K562 (cell line): ENCODE measurements around the gene POMGNT1. TPM values are rescaled to one million over a fixed set of nuclear protein-coding genes. Genes with fewer than 3 reads are reported as not detected.

ENCODE experiments used
- ATAC-seq: fragments of 200-7000 bp; cut with Tn5 transposase; 3 replicates; pipeline ENCODE4 v1.9.1; 2020; ENCODE audit warnings: moderate library complexity
- BruUV-seq: library from RNA; stranded (reverse); fragments of 400-500 nt; replicated peaks from 2 replicates; lab custom pipeline; 2021; lab: Mats Ljungman, UMichigan
- CTCF ChIA-PET: fragments of 300-600 bp; formaldehyde crosslinking; extraction: SDS; loops from one replicate; lab custom pipeline; 2021; ENCODE audit warnings: low intra/inter-chr PET ratio; lab: Yijun Ruan, JAX
- POLR2A ChIA-PET: fragments of 300-600, 350-650 bp; sonication (Branson Sonifier 250); formaldehyde crosslinking; extraction: SDS; loops from one replicate; lab custom pipeline; 2021; ENCODE audit warnings: antibody characterized with exemption, inconsistent platforms; lab: Yijun Ruan, JAX
- DNase-seq, 4 experiments: peaks; one replicate each; pipeline versions ENCODE4 v3.0.0 to v3.0.0-alpha.2; 2011 to 2018; ENCODE audit warnings: low spot score in 3 of 4, mixed read lengths in 3 of 4; ENCODE audit errors: extremely low read depth in 1 of 4
- FAIRE-seq: peaks from 2 replicates; lab custom pipeline; 2011; peaks lifted over from hg19 to GRCh38; lab: Jason Lieb, UNC
- H2AFZ ChIP-seq: 2 replicates; pipeline ENCODE4 v1.6.0; 2011; ENCODE audit warnings: low read depth, low read length, control low read depth, inconsistent platforms
- H3K27ac ChIP-seq: fragments of 200-600 bp; 3 replicates; pipeline ENCODE4 v1.8.0; 2011; ENCODE audit warnings: low read depth, mild to moderate bottlenecking, control low read depth, inconsistent platforms, low read length, moderate library complexity, mixed read lengths; ENCODE audit errors: extremely low read depth
- H3K27me3 ChIP-seq, 2 experiments: fragments of 300-600 bp in 1 of 2; 2 replicates in 1 of 2; 3 replicates in 1 of 2; pipeline versions ENCODE4 v1.6.0 to v1.8.0; 2011; ENCODE audit warnings: inconsistent platforms in 2 of 2, low read length in 2 of 2, mild to moderate bottlenecking in 1 of 2, mixed read lengths in 1 of 2, moderate library complexity in 1 of 2; ENCODE audit not compliant: control insufficient read depth in 2 of 2, insufficient read depth in 2 of 2
- H3K36me3 ChIP-seq: fragments of 300-600 bp; 3 replicates; pipeline ENCODE4 v1.8.0; 2011; ENCODE audit warnings: mild to moderate bottlenecking, low read length, inconsistent platforms; ENCODE audit not compliant: control insufficient read depth, insufficient read depth
- H3K4me1 ChIP-seq, 2 experiments: fragments of 200-600 bp in 1 of 2; replicated peaks in 1 of 2; 2 replicates in 1 of 2; 3 replicates in 1 of 2; pipeline versions ENCODE4 v1.5.1 to v1.8.0; 2011; ENCODE audit warnings: inconsistent platforms in 2 of 2, low read length in 2 of 2, mild to moderate bottlenecking in 1 of 2, mixed read lengths in 1 of 2, moderate library complexity in 1 of 2; ENCODE audit not compliant: control insufficient read depth in 2 of 2, insufficient read depth in 2 of 2
- H3K4me2 ChIP-seq: 2 replicates; pipeline ENCODE4 v1.6.1; 2011; ENCODE audit warnings: low read length, control low read depth, inconsistent platforms, mixed read lengths; ENCODE audit not compliant: insufficient read depth
- H3K4me3 ChIP-seq: fragments of 200-600 bp; sonication (generic), shearing (Covaris generic); 2 replicates; pipeline ENCODE4 v1.5.1; 2016; ENCODE audit warnings: control low read depth, inconsistent platforms
- H3K79me2 ChIP-seq: fragments of 200-600 bp; 3 replicates; pipeline ENCODE4 v1.8.0; 2011; ENCODE audit warnings: low read length, inconsistent platforms; ENCODE audit not compliant: control insufficient read depth, insufficient read depth
- H3K9ac ChIP-seq, 2 experiments: 2 replicates each; pipeline versions ENCODE4 v1.6.0 to v1.6.1; 2011; ENCODE audit warnings: low read depth in 2 of 2, low read length in 2 of 2, control low read depth in 1 of 2, inconsistent platforms in 1 of 2, mild to moderate bottlenecking in 1 of 2, mixed read lengths in 1 of 2; ENCODE audit not compliant: insufficient read depth in 1 of 2
- H3K9me1 ChIP-seq: one replicate; pipeline ENCODE4 v1.6.0; 2011; ENCODE audit warnings: inconsistent platforms, mild to moderate bottlenecking, low read length, moderate library complexity; ENCODE audit not compliant: control insufficient read depth, insufficient read depth
- H3K9me3 ChIP-seq: replicated peaks from 2 replicates; pipeline ENCODE4 v1.5.1; 2011; ENCODE audit warnings: low read depth, low read length, inconsistent platforms; ENCODE audit not compliant: control insufficient read depth, insufficient read depth
- H4K20me1 ChIP-seq: replicated peaks from 2 replicates; pipeline ENCODE4 v1.6.1; 2011; ENCODE audit warnings: low read length, inconsistent platforms, mixed read lengths; ENCODE audit not compliant: control insufficient read depth, insufficient read depth
- CBFB ChIP-seq: sonication (generic); formaldehyde crosslinking; IDR thresholded peaks from 2 replicates; pipeline ENCODE4 v1.4.0; 2020; ENCODE audit warnings: mild to moderate bottlenecking, missing genetic modification reagents
- CREM ChIP-seq: IDR thresholded peaks from 2 replicates; pipeline ENCODE4 v1.6.1; 2014; ENCODE audit warnings: antibody characterized with exemption, low read depth
- FOXK2 ChIP-seq, 2 experiments: fragments of 450-650 bp; IDR thresholded peaks in 1 of 2; conservative IDR thresholded peaks in 1 of 2; 2 replicates each; pipeline ENCODE4 v1.6.1; 2016; ENCODE audit warnings: low read depth in 2 of 2, mild to moderate bottlenecking in 1 of 2
- JUND ChIP-seq, 2 experiments: IDR thresholded peaks; 2 replicates in 1 of 2; 3 replicates in 1 of 2; pipeline ENCODE4 v1.6.1; 2011; ENCODE audit warnings: borderline replicate concordance in 2 of 2, low read depth in 2 of 2, low read length in 2 of 2, improper control_type of control experiment in 1 of 2, missing biosample characterization in 1 of 2, missing genetic modification characterization in 1 of 2, missing genetic modification reagents in 1 of 2
- L3MBTL2 ChIP-seq: fragments of 450-650 bp; IDR thresholded peaks from 2 replicates; pipeline ENCODE4 v1.6.1; 2016; ENCODE audit warnings: mild to moderate bottlenecking, moderate library complexity
- NELFE ChIP-seq: IDR thresholded peaks from 2 replicates; pipeline ENCODE4 v1.6.1; 2011; ENCODE audit warnings: mild to moderate bottlenecking; ENCODE audit not compliant: insufficient read depth, insufficient read length
- PURB ChIP-seq: sonication (generic); formaldehyde crosslinking; IDR thresholded peaks from 2 replicates; pipeline ENCODE4 v1.9.0; 2021; ENCODE audit warnings: low read depth, mild to moderate bottlenecking, missing genetic modification reagents
- SIN3A ChIP-seq, 2 experiments: fragments of 150-350 bp in 1 of 2; IDR thresholded peaks; 2 replicates each; pipeline ENCODE4 v1.6.1; 2011 to 2016; ENCODE audit warnings: borderline replicate concordance in 2 of 2, low read depth in 2 of 2, low read length in 2 of 2, mild to moderate bottlenecking in 2 of 2, moderate library complexity in 2 of 2; ENCODE audit not compliant: control insufficient read depth in 1 of 2
- SMARCA5 ChIP-seq: fragments of 450-650 bp; IDR thresholded peaks from 2 replicates; pipeline ENCODE4 v1.6.1; 2016
- TRIM24 ChIP-seq, 2 experiments: fragments of 450-650 bp; IDR thresholded peaks; 2 replicates each; pipeline ENCODE4 v1.6.1; 2016
- ZNF24 ChIP-seq: fragments of 450-650 bp; IDR thresholded peaks from 2 replicates; pipeline ENCODE4 v1.6.1; 2016
- ZNF717 ChIP-seq: fragments of 250-450 bp; sonication (Bioruptor Pico); IDR thresholded peaks from 2 replicates; pipeline ENCODE4 v1.5.0; 2021
- ZNF778 ChIP-seq: fragments of 450-650 bp; formaldehyde crosslinking; IDR thresholded peaks from 2 replicates; pipeline ENCODE4 v1.4.0; 2020; ENCODE audit warnings: mild to moderate bottlenecking, moderate library complexity
- WGBS: fragments of 100-300 bp; shearing (Covaris generic); methylation state at CpG from one replicate; pipeline ENCODE4 v1.1.6; 2016; ENCODE audit warnings: low coverage, mixed read lengths; ENCODE audit not compliant: insufficient coverage; ENCODE audit errors: missing lambda C conversion rate; 5-methylcytosine and 5-hydroxymethylcytosine counted together
- in situ Hi-C: fragments of 300-500 bp; cut with MboI; formaldehyde crosslinking; loops from 4 replicates; pipeline ENCODE4 v1.15.0; 2018; ENCODE audit warnings: inconsistent platforms, mixed read lengths
- intact Hi-C: fragments of 100-400 bp; cut with micrococcal nuclease; formaldehyde crosslinking; loops from 2 replicates; pipeline ENCODE4 v1.14.2; 2022
- polyA plus RNA-seq, 8 experiments: library from polyadenylated mRNA; depleted of rRNA in 4 of 8; stranded (reverse) in 5 of 8; unstranded in 3 of 8; fragments of >200 nt; fragmentation: Nextera tagmentation in 2 of 8; fragmentation: Illumina TruSeq in 1 of 8; extraction: Ambion mirVana in 2 of 8; extraction: Trizol in 1 of 8; gene quantifications; 2 replicates each; pipeline versions ENCODE4 v1.2.1 to v1.2.3, GENCODE V29; 2011 to 2014; ENCODE audit warnings: inconsistent platforms in 1 of 8, missing spikeins in 1 of 8
- total RNA-seq, 7 experiments: library from RNA; depleted of rRNA in 6 of 7; stranded (reverse); fragments of >200 nt in 6 of 7; fragmentation: Illumina TruSeq in 2 of 7; extraction: Trizol in 2 of 7; gene quantifications; 2 replicates each; pipeline versions ENCODE4 v1.2.1 to v1.2.3, GENCODE V29; 2011 to 2021; ENCODE audit warnings: low replicate concordance in 1 of 7
- TF ChIP-seq, protein P1 (sequence below), 2 experiments: IDR thresholded peaks; 2 replicates each; pipeline ENCODE4 v1.6.1; 2011; ENCODE audit warnings: borderline replicate concordance in 1 of 2, control low read depth in 1 of 2, low read depth in 1 of 2, low read length in 1 of 2, mild to moderate bottlenecking in 1 of 2, mixed read lengths in 1 of 2, moderate library complexity in 1 of 2; ENCODE audit not compliant: insufficient read depth in 1 of 2, insufficient read length in 1 of 2, poor library complexity in 1 of 2, severe bottlenecking in 1 of 2; ENCODE audit errors: extremely low read depth in 1 of 2
- TF ChIP-seq, protein P2 (sequence below): IDR thresholded peaks from 2 replicates; pipeline ENCODE4 v1.6.1; 2012; ENCODE audit warnings: low read depth, low read length, improper control_type of control experiment, borderline replicate concordance

The POMGNT1 gene
- total and polyA plus RNA-seq, 9 of the 15 experiments (the other 6 are each of a cell fraction or from before 2014, with no cell fraction given) = 14.1 to 58.9 (median 37.8) TPM

DNA sequence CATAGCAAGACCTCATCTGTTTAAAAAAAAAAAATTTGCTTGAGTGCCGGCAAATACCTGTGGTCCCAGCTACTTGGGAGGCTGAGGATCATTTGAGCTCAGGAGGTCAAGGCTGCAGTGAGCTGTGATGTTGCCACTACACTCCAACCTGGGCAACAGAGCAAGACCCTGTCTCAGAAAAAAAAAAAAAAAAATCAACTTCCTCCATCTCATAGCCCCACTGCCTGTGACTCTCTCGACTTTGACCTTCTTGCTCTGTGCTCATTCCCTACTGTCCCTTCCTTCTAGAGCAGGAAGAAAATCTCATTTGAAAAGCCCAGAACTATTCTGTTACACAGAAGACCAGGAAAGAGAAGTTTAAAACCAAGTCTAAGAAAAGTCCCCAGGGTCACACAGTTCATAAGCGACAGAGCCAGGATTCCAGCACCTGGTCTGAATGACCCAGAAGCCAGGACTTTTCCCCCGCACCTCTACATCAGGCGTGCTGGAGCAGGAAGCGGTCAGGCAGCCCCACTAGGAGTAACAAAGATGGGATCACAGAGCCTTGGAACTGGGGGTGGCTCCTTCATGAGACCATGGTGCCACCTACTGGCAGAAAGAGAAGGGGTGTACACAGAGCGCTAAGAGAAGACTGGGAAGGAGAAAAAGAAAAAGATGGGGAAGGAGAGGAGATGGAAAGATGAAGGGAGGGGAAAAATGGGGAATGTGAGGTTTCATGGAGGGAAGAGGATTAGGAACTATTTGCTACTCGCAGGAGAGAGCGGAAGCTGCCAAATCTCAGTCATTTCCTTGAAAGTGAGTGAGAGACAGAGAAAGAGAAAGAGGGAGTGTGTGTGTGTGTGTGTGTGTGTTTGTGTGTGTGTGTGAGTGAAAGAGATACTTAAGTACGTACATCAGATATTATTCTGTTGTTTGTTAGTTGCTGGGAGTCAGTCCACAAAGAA, 18.8 kb downstream of the POMGNT1 start:
- peaks cover 22 to 23% of the 10 kb centered on the region in 2 experiments for H3K4me1 ChIP-seq
- H3K9me3 ChIP-seq = no peaks in the 10 kb centered on the region
- peak overlapping the region; percentile 93 for H2AFZ ChIP-seq
- no TSS peak for BruUV-seq
- peak overlapping the region; percentile 20; the same call in 1 of the 2 replicates for H3K4me2 ChIP-seq
- FAIRE-seq (peak; percentile 93), ATAC-seq (peak; percentile 95), DNase-seq (peak; percentile 91 to 92 (median 92))
- WGBS = 2% methylated on average over 10 of the region's 10 CpGs
- H4K20me1 ChIP-seq = no peaks in the 10 kb centered on the region
- intact Hi-C loops (loop anchor here (1.0 to 10.0 kb wide), 6 partner anchors 19 to 295 kb away; partner anchors contain the start of genes PIK3R3 and POMGNT1), in situ Hi-C loops (loop anchor here (5.0 to 25.0 kb wide), 2 partner anchors 142 to 542 kb away; no protein-coding TSS in a partner anchor)
- no peaks in the 10 kb centered on the region for H3K36me3 ChIP-seq
- H3K27me3 ChIP-seq = no peaks in the 10 kb centered on the region
- peak overlapping the region in 1 of 2 experiments; percentile 32; a peak in 1 of 4 replicates for H3K9ac ChIP-seq
- ChIA-PET CTCF (interaction anchor here (0.6 to 5.1 kb wide), 12 partner anchors 43 to 822 kb away, joined by 3 to 157 read pairs (median 3); no protein-coding TSS in a partner anchor), POLR2A (interaction anchor here (0.6 to 0.7 kb wide), 3 partner anchors 28 to 410 kb away, joined by 3 read pairs; no protein-coding TSS in a partner anchor)
- no peaks in the 10 kb centered on the region for H3K79me2 ChIP-seq
- no peak overlapping the region for H3K27ac ChIP-seq
- no peak overlapping the region for H3K4me3 ChIP-seq
- no peaks in the 10 kb centered on the region for H3K9me1 ChIP-seq
- TF ChIP-seq SMARCA5 (peak; percentile 75), L3MBTL2 (peak; percentile 60), CBFB (no peak), FOXK2 (conservative IDR thresholded peaks at IDR 0.05 in 1 of 2, IDR thresholded peaks at IDR 0.05 in 1 of 2; ENCODE audit: low read depth in 2 of 2) (peak; percentile 71 to 79), PURB (CRISPR knock-in tag) (no peak), ZNF717 (CRISPR knock-in tag) (no peak), SIN3A (IDR thresholded peaks at IDR 0.05; ENCODE audit: borderline replicate concordance in 2 of 2, control insufficient read depth in 1 of 2, low read depth in 2 of 2, low read length in 2 of 2) (0 out of 4 replicates have a peak, but pooled peaks of 1 of the 2 experiments have one; percentile 14), CREM (0 out of 2 replicates have a peak, but pooled peaks have one; percentile 34), ZNF778 (CRISPR knock-in tag) (no peak), JUND (IDR thresholded peaks at IDR 0.05; ENCODE audit: borderline replicate concordance, low read depth, low read length) (peak; percentile 59; the same call in 1 of the 2 replicates), JUND (tag; IDR thresholded peaks at IDR 0.05; ENCODE audit: borderline replicate concordance, low read depth, low read length) (peak; percentile 37; the same call in 1 of the 3 replicates), TRIM24 (IDR thresholded peaks at IDR 0.05) (peak in 1 of 2 experiments; percentile 28; a peak in 1 of 4 replicates), ZNF24 (peak; percentile 68; the same call in 1 of the 2 replicates), NELFE (no peak)
- TF ChIP-seq, protein P1, sequence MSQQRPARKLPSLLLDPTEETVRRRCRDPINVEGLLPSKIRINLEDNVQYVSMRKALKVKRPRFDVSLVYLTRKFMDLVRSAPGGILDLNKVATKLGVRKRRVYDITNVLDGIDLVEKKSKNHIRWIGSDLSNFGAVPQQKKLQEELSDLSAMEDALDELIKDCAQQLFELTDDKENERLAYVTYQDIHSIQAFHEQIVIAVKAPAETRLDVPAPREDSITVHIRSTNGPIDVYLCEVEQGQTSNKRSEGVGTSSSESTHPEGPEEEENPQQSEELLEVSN (IDR thresholded peaks at IDR 0.05; ENCODE audit: borderline replicate concordance in 1 of 2, extremely low read depth in 1 of 2, insufficient read depth in 1 of 2, insufficient read length in 1 of 2, low read depth in 1 of 2, low read length in 1 of 2, poor library complexity in 1 of 2, severe bottlenecking in 1 of 2) = no peak
- TF ChIP-seq, protein P2, sequence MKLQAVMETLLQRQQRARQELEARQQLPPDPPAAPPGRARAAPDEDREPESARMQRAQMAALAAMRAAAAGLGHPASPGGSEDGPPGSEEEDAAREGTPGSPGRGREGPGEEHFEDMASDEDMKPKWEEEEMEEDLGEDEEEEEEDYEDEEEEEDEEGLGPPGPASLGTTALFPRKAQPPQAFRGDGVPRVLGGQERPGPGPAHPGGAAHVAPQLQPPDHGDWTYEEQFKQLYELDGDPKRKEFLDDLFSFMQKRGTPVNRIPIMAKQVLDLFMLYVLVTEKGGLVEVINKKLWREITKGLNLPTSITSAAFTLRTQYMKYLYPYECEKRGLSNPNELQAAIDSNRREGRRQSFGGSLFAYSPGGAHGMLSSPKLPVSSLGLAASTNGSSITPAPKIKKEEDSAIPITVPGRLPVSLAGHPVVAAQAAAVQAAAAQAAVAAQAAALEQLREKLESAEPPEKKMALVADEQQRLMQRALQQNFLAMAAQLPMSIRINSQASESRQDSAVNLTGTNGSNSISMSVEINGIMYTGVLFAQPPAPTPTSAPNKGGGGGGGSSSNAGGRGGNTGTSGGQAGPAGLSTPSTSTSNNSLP = no peak
